ENCODE measurements around the gene MEGF10.

Gene MEGF10

DNA sequence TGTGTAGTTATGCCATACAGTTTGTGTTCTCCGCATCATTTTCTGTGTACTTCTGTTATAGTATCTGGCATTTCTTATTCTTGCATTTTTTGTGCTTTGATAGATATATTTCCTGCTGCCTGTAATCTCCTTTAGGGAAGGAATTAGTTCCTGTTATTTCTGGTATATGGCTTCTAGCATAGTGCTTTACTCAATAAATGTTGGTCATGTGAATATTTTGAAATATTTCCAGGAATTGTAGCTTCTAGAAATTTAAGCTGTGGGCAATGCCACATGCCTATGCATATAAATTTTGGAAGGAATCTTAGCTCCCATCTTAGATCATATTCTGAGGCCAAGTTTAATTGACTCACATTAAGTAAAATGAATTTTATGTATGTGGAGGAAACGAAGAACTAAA is 215.3 kb downstream of the MEGF10 start:
- no peaks in the 10 kb centered on the region for H4K20me1 ChIP-seq (ENCODE audit: insufficient read depth, low read length)
- H2AFZ ChIP-seq (ENCODE audit: low read length) = no peak overlapping the region
- no peaks in the 10 kb centered on the region for H3K79me2 ChIP-seq (ENCODE audit: insufficient read depth, low read length)
- H3K4me1 ChIP-seq (ENCODE audit: insufficient read depth, low read length, severe bottlenecking) = no peaks in the 10 kb centered on the region
- H3K9me2 ChIP-seq (ENCODE audit: low read depth, low read length) = no peaks in the 10 kb centered on the region
- H3K27me3 ChIP-seq (ENCODE audit: insufficient read depth, low read length) = no peaks in the 10 kb centered on the region
- no peaks in the 10 kb centered on the region for H3F3A ChIP-seq (ENCODE audit: insufficient read depth, low read length)
- no peak overlapping the region for H3K27ac ChIP-seq (ENCODE audit: low read depth, low read length, poor library complexity, severe bottlenecking)
- H3K9me3 ChIP-seq (ENCODE audit: low read length) = no peaks in the 10 kb centered on the region
- no peak overlapping the region for H3K4me2 ChIP-seq (ENCODE audit: low read length)
- no peak for TF ChIP-seq CTCF (IDR thresholded peaks at IDR 0.05; ENCODE audit: low read length)
- no peak for TF ChIP-seq EZH2 (IDR thresholded peaks at IDR 0.05; ENCODE audit: borderline replicate concordance, low read length)
- no peaks in the 10 kb centered on the region for H3K36me3 ChIP-seq (ENCODE audit: insufficient read depth, low read length)
- H3K4me3 ChIP-seq (ENCODE audit: low read depth, low read length, poor library complexity, severe bottlenecking) = no peak overlapping the region
- H3K9ac ChIP-seq (ENCODE audit: low read length) = no peak overlapping the region

GRCh38 chr5:127506616-127507015 is 216.0 kb downstream of the MEGF10 start:
- H3K4me3 ChIP-seq (ENCODE audit: low read depth, low read length, poor library complexity, severe bottlenecking) = no peak overlapping the region
- no peaks in the 10 kb centered on the region for H3K36me3 ChIP-seq (ENCODE audit: insufficient read depth, low read length)
- no peaks in the 10 kb centered on the region for H3K9me2 ChIP-seq (ENCODE audit: low read depth, low read length)
- no peak for TF ChIP-seq EZH2 (IDR thresholded peaks at IDR 0.05; ENCODE audit: borderline replicate concordance, low read length)
- no peak for TF ChIP-seq CTCF (IDR thresholded peaks at IDR 0.05; ENCODE audit: low read length)
- no peaks in the 10 kb centered on the region for H3K27me3 ChIP-seq (ENCODE audit: insufficient read depth, low read length)
- no peak overlapping the region for H3K9ac ChIP-seq (ENCODE audit: low read length)
- H3K4me2 ChIP-seq (ENCODE audit: low read length) = no peak overlapping the region
- no peaks in the 10 kb centered on the region for H3K9me3 ChIP-seq (ENCODE audit: low read length)
- no peaks in the 10 kb centered on the region for H3K79me2 ChIP-seq (ENCODE audit: insufficient read depth, low read length)
- no peaks in the 10 kb centered on the region for H3K4me1 ChIP-seq (ENCODE audit: insufficient read depth, low read length, severe bottlenecking)
- H4K20me1 ChIP-seq (ENCODE audit: insufficient read depth, low read length) = no peaks in the 10 kb centered on the region
- H2AFZ ChIP-seq (ENCODE audit: low read length) = no peak overlapping the region
- no peaks in the 10 kb centered on the region for H3F3A ChIP-seq (ENCODE audit: insufficient read depth, low read length)
- no peak overlapping the region for H3K27ac ChIP-seq (ENCODE audit: low read depth, low read length, poor library complexity, severe bottlenecking)

GRCh38 chr5:127508644-127509373 is 218.2 kb downstream of the MEGF10 start:
- Histone ChIP-seq H3K4me2 (ENCODE audit: low read length) (no peak overlapping the region), H3K4me3 (ENCODE audit: low read depth, low read length, poor library complexity, severe bottlenecking) (no peak overlapping the region), H3K4me1 (ENCODE audit: insufficient read depth, low read length, severe bottlenecking) (no peaks in the 10 kb centered on the region), H3K27me3 (ENCODE audit: insufficient read depth, low read length) (no peaks in the 10 kb centered on the region), H3K27ac (ENCODE audit: low read depth, low read length, poor library complexity, severe bottlenecking) (no peak overlapping the region), H3K9me2 (ENCODE audit: low read depth, low read length) (no peaks in the 10 kb centered on the region), H3K36me3 (ENCODE audit: insufficient read depth, low read length) (no peaks in the 10 kb centered on the region), H3K79me2 (ENCODE audit: insufficient read depth, low read length) (no peaks in the 10 kb centered on the region), H4K20me1 (ENCODE audit: insufficient read depth, low read length) (no peaks in the 10 kb centered on the region), H2AFZ (ENCODE audit: low read length) (no peak overlapping the region), H3F3A (ENCODE audit: insufficient read depth, low read length) (no peaks in the 10 kb centered on the region), H3K9me3 (ENCODE audit: low read length) (no peaks in the 10 kb centered on the region), H3K9ac (ENCODE audit: low read length) (no peak overlapping the region)
- TF ChIP-seq EZH2 (IDR thresholded peaks at IDR 0.05; ENCODE audit: borderline replicate concordance, low read length) (no peak), CTCF (IDR thresholded peaks at IDR 0.05; ENCODE audit: low read length) (no peak)
